HCT116 (cell line): ENCODE measurements around the gene IPO7. TPM values are rescaled to one million over a fixed set of nuclear protein-coding genes. Genes with fewer than 3 reads are reported as not detected.

Source experiments
- ATAC-seq: fragments of 200-7000 bp; cut with Tn5 transposase; 2 replicates; pipeline ENCODE4 v1.9.1; 2020; ENCODE audit warnings: mild to moderate bottlenecking, moderate library complexity
- BruUV-seq: library from RNA; stranded (reverse); fragments of 400-500 nt; replicated peaks from 2 replicates; lab custom pipeline; 2021; lab: Mats Ljungman, UMichigan
- CTCF ChIA-PET: fragments of 300-600 bp; sonication (Branson Sonifier 250); formaldehyde crosslinking; loops from one replicate; lab custom pipeline; 2021; ENCODE audit warnings: antibody characterized with exemption; lab: Charles Lee
- POLR2A ChIA-PET: fragments of 300-600, 350-600 bp; sonication (Branson Sonifier 250); formaldehyde crosslinking; loops from one replicate; lab custom pipeline; 2021; ENCODE audit warnings: antibody characterized with exemption; lab: Charles Lee
- RAD21 ChIA-PET, 2 experiments: fragments of 300-600 bp; sonication (Branson Sonifier 250); formaldehyde crosslinking; loops; one replicate each; lab custom pipeline; 2023; ENCODE audit warnings: low total read pairs in 2 of 2; ENCODE audit not compliant: uncharacterized antibody in 2 of 2, unreplicated experiment in 2 of 2, low non-redundant PET in 1 of 2; lab: Charles Lee
- DNase-seq: peaks from one replicate; pipeline ENCODE4 v3.0.0-alpha.2; 2010; ENCODE audit warnings: low read depth, low spot score
- H2AFZ ChIP-seq: fragments of 200-600 bp; shearing (Covaris generic), sonication (generic); 2 replicates; pipeline ENCODE4 v1.6.1; 2017; ENCODE audit warnings: low read depth, mixed run types, mixed read lengths, antibody characterized with exemption, low read length; ENCODE audit not compliant: poor library complexity, severe bottlenecking
- H3K27ac ChIP-seq: 2 replicates; pipeline ENCODE4 v1.5.1; 2012; ENCODE audit warnings: low read depth, low read length
- H3K27me3 ChIP-seq: fragments of 200-600 bp; sonication (generic); 2 replicates; pipeline ENCODE4 v1.6.1; 2016; ENCODE audit warnings: mixed run types, low read length, mixed read lengths; ENCODE audit not compliant: insufficient read depth
- H3K36me3 ChIP-seq, 2 experiments: fragments of 200-500 bp in 1 of 2; fragments of 200-600 bp in 1 of 2; sonication (Bioruptor generic) in 1 of 2; sonication (generic) in 1 of 2; 2 replicates each; pipeline versions ENCODE4 v1.5.1 to v1.6.1; 2014 to 2016; ENCODE audit warnings: low read length in 2 of 2, inconsistent platforms in 1 of 2, mixed read lengths in 1 of 2, mixed run types in 1 of 2; ENCODE audit not compliant: insufficient read depth in 2 of 2, control insufficient read depth in 1 of 2
- H3K4me1 ChIP-seq, 2 experiments: fragments of 200-600 bp in 1 of 2; sonication (generic) in 1 of 2; 2 replicates each; pipeline versions ENCODE4 v1.5.1 to v1.6.1; 2012 to 2017; ENCODE audit warnings: low read length in 2 of 2, inconsistent platforms in 1 of 2, mild to moderate bottlenecking in 1 of 2, mixed read lengths in 1 of 2, mixed run types in 1 of 2, moderate library complexity in 1 of 2; ENCODE audit not compliant: insufficient read depth in 2 of 2, control insufficient read depth in 1 of 2
- H3K4me2 ChIP-seq: fragments of 200-600 bp; sonication (generic); 2 replicates; pipeline ENCODE4 v1.6.1; 2017; ENCODE audit warnings: mixed run types, low read length, mixed read lengths
- H3K4me3 ChIP-seq, 2 experiments: fragments of 200-600 bp in 1 of 2; sonication (generic) in 1 of 2; replicated peaks in 1 of 2; 2 replicates each; pipeline ENCODE4 v1.5.1; 2011 to 2016; ENCODE audit warnings: low read length in 2 of 2, control low read depth in 1 of 2, low read depth in 1 of 2, mild to moderate bottlenecking in 1 of 2, mixed read lengths in 1 of 2, mixed run types in 1 of 2
- H3K79me2 ChIP-seq: fragments of 200-600 bp; sonication (generic); 2 replicates; pipeline ENCODE4 v1.6.1; 2017; ENCODE audit warnings: mild to moderate bottlenecking, mixed run types, low read length, moderate library complexity, mixed read lengths; ENCODE audit not compliant: insufficient read depth
- H3K9ac ChIP-seq: fragments of 200-600 bp; sonication (generic); 2 replicates; pipeline ENCODE4 v1.6.1; 2016; ENCODE audit warnings: low read length, mixed read lengths
- H3K9me2 ChIP-seq: fragments of 200-600 bp; sonication (generic), shearing (Covaris generic); 2 replicates; pipeline ENCODE4 v1.6.1; 2017; ENCODE audit warnings: mixed run types, mild to moderate bottlenecking, moderate library complexity; ENCODE audit not compliant: insufficient read depth
- H3K9me3 ChIP-seq, 2 experiments: fragments of 200-500 bp in 1 of 2; fragments of 200-600 bp in 1 of 2; sonication (Bioruptor generic) in 1 of 2; sonication (generic) in 1 of 2; 2 replicates each; pipeline ENCODE4 v1.6.1; 2014 to 2017; ENCODE audit warnings: low read length in 2 of 2, mixed read lengths in 2 of 2, inconsistent platforms in 1 of 2, low read depth in 1 of 2, mild to moderate bottlenecking in 1 of 2, mixed run types in 1 of 2, moderate library complexity in 1 of 2; ENCODE audit not compliant: control insufficient read depth in 1 of 2, insufficient read depth in 1 of 2
- H4K20me1 ChIP-seq: fragments of 200-600 bp; sonication (generic), shearing (Covaris generic); 2 replicates; pipeline ENCODE4 v1.6.1; 2017; ENCODE audit warnings: mixed run types, mild to moderate bottlenecking, moderate library complexity; ENCODE audit not compliant: insufficient read depth
- CBX3 ChIP-seq: IDR thresholded peaks from 2 replicates; pipeline ENCODE4 v1.6.1; 2012; ENCODE audit warnings: low read depth
- CEBPB ChIP-seq: IDR thresholded peaks from 2 replicates; pipeline ENCODE4 v1.6.1; 2012; ENCODE audit warnings: low read depth
- CTCF ChIP-seq, 3 experiments: fragments of 200-600 bp in 1 of 3; sonication (generic) in 1 of 3; IDR thresholded peaks in 2 of 3; conservative IDR thresholded peaks in 1 of 3; 2 replicates each; pipeline ENCODE4 v1.5.1; 2012 to 2017; ENCODE audit warnings: low read depth in 2 of 3, low read length in 2 of 3, antibody characterized with exemption in 1 of 3, borderline replicate concordance in 1 of 3, control low read depth in 1 of 3, mild to moderate bottlenecking in 1 of 3, mixed read lengths in 1 of 3, mixed run types in 1 of 3, moderate library complexity in 1 of 3; ENCODE audit not compliant: insufficient read depth in 1 of 3
- EGR1 ChIP-seq: IDR thresholded peaks from 2 replicates; pipeline ENCODE4 v1.6.1; 2012; ENCODE audit warnings: low read depth
- EZH2 ChIP-seq: fragments of 200-600 bp; sonication (generic); IDR thresholded peaks from 2 replicates; pipeline ENCODE4 v1.6.1; 2017; ENCODE audit warnings: antibody characterized with exemption, mixed run types
- EZH2phosphoT487 ChIP-seq: fragments of 200-600 bp; IDR thresholded peaks from 2 replicates; pipeline ENCODE4 v1.6.1; 2018; ENCODE audit warnings: antibody characterized with exemption, borderline replicate concordance
- FOSL1 ChIP-seq: IDR thresholded peaks from 2 replicates; pipeline ENCODE4 v1.6.1; 2012; ENCODE audit warnings: low read depth
- JUND ChIP-seq: IDR thresholded peaks from 2 replicates; pipeline ENCODE4 v1.6.1; 2012
- MAX ChIP-seq: IDR thresholded peaks from 2 replicates; pipeline ENCODE4 v1.6.1; 2012
- POLR2A ChIP-seq: IDR thresholded peaks from 2 replicates; pipeline ENCODE4 v1.7.0; 2011; ENCODE audit warnings: borderline replicate concordance; ENCODE audit not compliant: insufficient read depth, insufficient read length; ENCODE audit errors: extremely low read depth
- POLR2AphosphoS5 ChIP-seq: IDR thresholded peaks from 2 replicates; pipeline ENCODE4 v1.6.1; 2011; ENCODE audit warnings: mild to moderate bottlenecking, low read depth, low read length, moderate library complexity
- REST ChIP-seq: IDR thresholded peaks from 2 replicates; pipeline ENCODE4 v1.6.1; 2012; ENCODE audit warnings: low read depth
- SIN3A ChIP-seq: IDR thresholded peaks from 2 replicates; pipeline ENCODE4 v1.6.1; 2012; ENCODE audit warnings: low read depth
- SP1 ChIP-seq: IDR thresholded peaks from 2 replicates; pipeline ENCODE4 v1.6.1; 2012; ENCODE audit warnings: low read depth
- SRF ChIP-seq: IDR thresholded peaks from 2 replicates; pipeline ENCODE4 v1.6.1; 2012; ENCODE audit warnings: low read depth
- TCF7L2 ChIP-seq: IDR thresholded peaks from 2 replicates; pipeline ENCODE4 v1.7.0; 2011; ENCODE audit warnings: borderline replicate concordance, inconsistent platforms; ENCODE audit not compliant: insufficient read depth, insufficient read length; ENCODE audit errors: extremely low read depth
- YY1 ChIP-seq: IDR thresholded peaks from 2 replicates; pipeline ENCODE4 v1.6.1; 2011; ENCODE audit warnings: low read length, low read depth, moderate library complexity, mild to moderate bottlenecking; ENCODE audit not compliant: insufficient replicate concordance; ENCODE audit errors: extremely low read depth
- ZBTB33 ChIP-seq: IDR thresholded peaks from 2 replicates; pipeline ENCODE4 v1.6.1; 2011; ENCODE audit warnings: mild to moderate bottlenecking, low read length, moderate library complexity; ENCODE audit not compliant: insufficient replicate concordance; ENCODE audit errors: extremely low read depth
- ZFX ChIP-seq: fragments of 450-650 bp; IDR thresholded peaks from 2 replicates; pipeline ENCODE4 v1.6.1; 2017
- ZNF274 ChIP-seq: fragments of 200-500 bp; sonication (Bioruptor generic); IDR thresholded peaks from 2 replicates; pipeline ENCODE4 v1.6.1; 2014; ENCODE audit warnings: mild to moderate bottlenecking, low read depth, low read length, inconsistent platforms
- intact Hi-C: fragments of 100-400 bp; cut with micrococcal nuclease; formaldehyde crosslinking; loops from 2 replicates; pipeline ENCODE4 v1.10.0; 2022
- total RNA-seq: library from RNA; stranded (reverse); gene quantifications from one replicate; pipeline ENCODE4 v1.2.1, GENCODE V29; 2021; ENCODE audit not compliant: unreplicated experiment

Gene IPO7
- total RNA-seq, 1 experiment from 2014 or later = 186 TPM

- H3K36me3 ChIP-seq = peaks cover 0 to 6% of the 10 kb centered on the region in 2 experiments; a peak in 1 of 4 replicates
- DNase-seq (no peak), ATAC-seq (no peak)
- peaks cover 6% of the 10 kb centered on the region; the same call in 1 of the 2 replicates for H4K20me1 ChIP-seq
- POLR2A ChIA-PET = interaction anchor here (0.5 to 1.2 kb wide), 4 partner anchors 17 to 80 kb away, joined by 3 to 8 read pairs (median 4); no protein-coding TSS in a partner anchor
- no peaks in the 10 kb centered on the region for H3K27me3 ChIP-seq
- H3K9me2 ChIP-seq = no peaks in the 10 kb centered on the region
- no peaks in the 10 kb centered on the region for H3K9me3 ChIP-seq
- peaks cover 17% of the 10 kb centered on the region for H3K79me2 ChIP-seq
- no peak overlapping the region for H3K4me3 ChIP-seq
- H3K27ac ChIP-seq = no peak overlapping the region
- intact Hi-C loops = no loop called here
- RAD21 ChIA-PET = no interaction called here
- CTCF ChIA-PET = no interaction called here
- no peak overlapping the region for H3K9ac ChIP-seq
- H2AFZ ChIP-seq = peak overlapping the region; percentile 65
- BruUV-seq = no TSS peak
- TF ChIP-seq POLR2A = no peak
- TF ChIP-seq CEBPB = no peak
- TF ChIP-seq JUND = no peak
- no peak for TF ChIP-seq SIN3A
- no peak for TF ChIP-seq TCF7L2
- TF ChIP-seq YY1 = no peak
- no peak for TF ChIP-seq REST
- no peak for TF ChIP-seq EGR1
- TF ChIP-seq ZFX = no peak
- no peak for TF ChIP-seq EZH2phosphoT487
- no peak for TF ChIP-seq CTCF (IDR thresholded peaks at IDR 0.05 in 2 of 3, conservative IDR thresholded peaks at IDR 0.05 in 1 of 3; ENCODE audit: borderline replicate concordance in 1 of 3, insufficient read depth in 1 of 3, low read depth in 2 of 3, low read length in 2 of 3)
- TF ChIP-seq MAX = no peak
- TF ChIP-seq ZNF274 = no peak
- TF ChIP-seq CBX3 = no peak
- TF ChIP-seq EZH2 = no peak
- TF ChIP-seq POLR2AphosphoS5 = no peak
- no peak for TF ChIP-seq ZBTB33
- no peak for TF ChIP-seq SP1
- TF ChIP-seq SRF = no peak
- TF ChIP-seq FOSL1 = no peak
- no peak overlapping the region for H3K4me2 ChIP-seq
- peaks cover 2 to 26% of the 10 kb centered on the region in 2 experiments; a peak in 3 of 4 replicates for H3K4me1 ChIP-seq
Measured at GRCh38 chr11:9380773-9381172, 3.7 kb upstream of the IPO7 start.
